Gastroesophageal sphincter (tissue), 4 donors: ENCODE data around the gene DPRX. TPM values are rescaled to one million over a fixed set of nuclear protein-coding genes. Genes with fewer than 3 reads are reported as not detected.

ENCODE experiments used
- ATAC-seq: fragments of 150-250 bp; one replicate; pipeline ENCODE4 v1.9.1; 2016; ENCODE audit warnings: mild to moderate bottlenecking, moderate library complexity
- H3K27ac ChIP-seq, 4 donors: fragments of 200-600 bp; sonication (generic) in 3 of 4; 1 replicate in 3 of 4; 2 replicates in 1 of 4; pipeline ENCODE4 v1.5.1; 2016 to 2019
- H3K27me3 ChIP-seq: fragments of 200-600 bp; sonication (generic); one replicate; pipeline ENCODE4 v1.5.1; 2019
- H3K36me3 ChIP-seq, 2 donors: fragments of 200-600 bp; sonication (generic); one replicate each; pipeline ENCODE4 v1.5.1; 2019; ENCODE audit warnings: control low read depth in 1 of 2
- H3K4me1 ChIP-seq, 3 donors: fragments of 200-600 bp; sonication (generic); 1 replicate in 2 of 3; 2 replicates in 1 of 3; pipeline ENCODE4 v1.5.1; 2016 to 2019; ENCODE audit warnings: control low read depth in 2 of 3
- H3K4me3 ChIP-seq, 2 donors: fragments of 200-600 bp; sonication (generic); one replicate each; pipeline ENCODE4 v1.5.1; 2019; ENCODE audit warnings: mild to moderate bottlenecking in 1 of 2, moderate library complexity in 1 of 2
- H3K9me3 ChIP-seq, 3 donors: fragments of 200-600 bp; sonication (generic); one replicate each; pipeline ENCODE4 v1.5.1; 2017 to 2019; ENCODE audit warnings: control low read depth in 2 of 3
- CTCF ChIP-seq, 4 experiments: fragments of 200-600 bp in 2 of 4; fragments of 450-650 bp in 2 of 4; sonication (generic) in 1 of 4; IDR thresholded peaks; one replicate each; pipeline ENCODE4 v1.5.1; 2017 to 2019; ENCODE audit warnings: antibody characterized with exemption in 4 of 4, mild to moderate bottlenecking in 2 of 4, moderate library complexity in 2 of 4
- EP300 ChIP-seq: sonication (generic); formaldehyde crosslinking; IDR thresholded peaks from one replicate; pipeline ENCODE4 v1.6.1; 2017; ENCODE audit warnings: antibody characterized with exemption, mild to moderate bottlenecking
- POLR2A ChIP-seq, 2 donors: fragments of 450-650 bp; IDR thresholded peaks; one replicate each; pipeline ENCODE4 v1.6.1; 2017; ENCODE audit warnings: antibody characterized with exemption in 2 of 2, mild to moderate bottlenecking in 2 of 2, moderate library complexity in 1 of 2
- POLR2AphosphoS5 ChIP-seq: sonication (generic); formaldehyde crosslinking; IDR thresholded peaks from one replicate; pipeline ENCODE4 v1.6.1; 2017; ENCODE audit warnings: antibody characterized with exemption
- WGBS, 2 donors: methylation state at CpG; one replicate each; pipeline ENCODE4 v1.1.5; 2018; ENCODE audit warnings: low coverage in 1 of 2; 5-methylcytosine and 5-hydroxymethylcytosine counted together
- total RNA-seq, 4 donors: library from RNA; depleted of rRNA; stranded (reverse); fragments of >200 nt; gene quantifications; one replicate each; pipeline ENCODE4 v1.1.0, GENCODE V29; 2016

Gene DPRX
- total RNA-seq, 4 donors from 2014 or later: not detected

- Histone ChIP-seq H3K27me3 (peaks cover 14% of the 10 kb centered on the region), H3K4me3 (no peak overlapping the region), H3K27ac (no peak overlapping the region), H3K36me3 (no peaks in the 10 kb centered on the region), H3K4me1 (no peaks in the 10 kb centered on the region), H3K9me3 (peaks cover 0 to 12% (median 0%) of the 10 kb centered on the region in 3 donors)
- WGBS, 2 donors: 83 to 86% methylated on average over 2 to 6 of the region's 6 CpGs
- no peak for ATAC-seq
- TF ChIP-seq CTCF (IDR thresholded peaks at IDR 0.05): no peak
- TF ChIP-seq POLR2A (IDR thresholded peaks at IDR 0.05): no peak
- TF ChIP-seq EP300: no peak
- TF ChIP-seq POLR2AphosphoS5: no peak
These were observed 20.7 kb downstream of the DPRX start for GRCh38 chr19:53652476-53652875.

DNA sequence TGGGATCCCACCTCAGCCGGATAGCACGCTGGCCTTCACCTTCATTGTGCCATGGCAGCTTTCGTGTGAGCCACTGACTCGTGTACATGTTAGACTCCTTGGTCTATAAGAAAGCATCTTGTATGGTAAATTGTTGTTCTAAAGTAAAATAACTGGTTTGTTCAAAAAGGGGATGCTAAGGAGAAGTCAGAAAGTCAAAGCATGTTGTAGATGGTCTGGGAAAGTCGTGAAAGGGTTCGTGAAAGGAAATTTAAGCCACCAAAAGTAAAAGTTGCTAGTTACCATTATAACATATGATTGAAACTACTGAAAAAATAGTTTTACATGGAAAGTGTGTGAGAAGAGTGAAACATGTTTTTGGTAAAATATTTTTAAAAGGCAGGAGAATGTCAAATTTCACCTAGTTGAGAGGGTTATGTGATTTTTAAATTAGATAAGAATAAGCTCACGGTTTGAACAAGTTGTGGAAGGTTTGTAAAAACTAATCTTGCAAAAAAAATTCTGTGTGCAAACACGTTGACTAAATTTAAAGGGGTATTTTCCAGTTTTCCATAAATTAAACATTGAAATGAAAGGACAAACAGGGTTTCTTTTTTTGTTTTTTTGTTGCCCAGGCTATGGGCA is 23.4 kb downstream of the DPRX start:
- Histone ChIP-seq H3K4me1 (no peaks in the 10 kb centered on the region), H3K9me3 (no peaks in the 10 kb centered on the region), H3K4me3 (no peak overlapping the region), H3K36me3 (no peaks in the 10 kb centered on the region), H3K27me3 (peaks cover 16% of the 10 kb centered on the region), H3K27ac (no peak overlapping the region)
- 63 to 81% methylated on average over 2 to 4 of the region's 8 CpGs for WGBS, 2 donors
- TF ChIP-seq EP300: no peak
- ATAC-seq: no peak

DNA sequence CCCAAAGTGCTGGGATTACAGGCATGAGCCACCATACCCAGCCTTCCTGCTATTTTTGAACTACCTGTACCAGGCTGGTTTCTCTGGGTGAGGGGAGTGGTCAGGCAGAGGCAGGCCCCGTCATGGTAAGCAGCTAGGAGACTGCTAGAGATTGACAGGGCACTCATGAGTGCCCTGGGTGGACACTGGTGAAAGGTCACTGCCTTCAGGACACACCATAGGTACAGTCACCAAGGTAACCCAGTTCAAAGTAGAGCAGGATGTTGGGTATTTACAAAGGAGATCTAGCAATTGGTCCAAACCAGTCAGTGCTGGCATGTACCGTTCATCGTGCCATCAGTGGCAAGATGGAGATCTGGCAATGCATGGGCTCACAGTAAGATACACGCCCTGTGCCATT is 25.5 kb downstream of the DPRX start:
- peaks cover 32% of the 10 kb centered on the region for H3K27me3 ChIP-seq
- ATAC-seq: no peak
- H3K4me1 ChIP-seq: no peaks in the 10 kb centered on the region
- TF ChIP-seq POLR2A (IDR thresholded peaks at IDR 0.05) (no peak), CTCF (IDR thresholded peaks at IDR 0.05) (no peak), POLR2AphosphoS5 (no peak), EP300 (no peak)
- H3K27ac ChIP-seq: no peak overlapping the region
- 56 to 92% methylated on average over 2 to 3 of the region's 4 CpGs for WGBS, 2 donors
- H3K4me3 ChIP-seq: no peak overlapping the region
- no peaks in the 10 kb centered on the region for H3K36me3 ChIP-seq
- H3K9me3 ChIP-seq: no peaks in the 10 kb centered on the region

GRCh38 chr19:53657778-53658177 is 26.0 kb downstream of the DPRX start:
- TF ChIP-seq POLR2A (IDR thresholded peaks at IDR 0.05) (no peak), CTCF (IDR thresholded peaks at IDR 0.05) (no peak), EP300 (no peak), POLR2AphosphoS5 (no peak)
- 60% methylated on average over 7 of the region's 7 CpGs; no CpG with 5 or more reads in 1 of the 2 donors for WGBS, 2 donors
- no peaks in the 10 kb centered on the region for H3K36me3 ChIP-seq
- H3K4me1 ChIP-seq: no peaks in the 10 kb centered on the region
- peaks cover 37% of the 10 kb centered on the region for H3K27me3 ChIP-seq
- H3K27ac ChIP-seq: no peak overlapping the region
- no peaks in the 10 kb centered on the region for H3K9me3 ChIP-seq
- H3K4me3 ChIP-seq: no peak overlapping the region
- ATAC-seq: no peak

- Histone ChIP-seq H3K27ac (no peak overlapping the region), H3K27me3 (peaks cover 39% of the 10 kb centered on the region), H3K36me3 (no peaks in the 10 kb centered on the region), H3K4me1 (no peaks in the 10 kb centered on the region), H3K4me3 (no peak overlapping the region), H3K9me3 (no peaks in the 10 kb centered on the region)
- TF ChIP-seq CTCF (IDR thresholded peaks at IDR 0.05): peak in 1 of 4 experiments; percentile 35
- TF ChIP-seq EP300: no peak
- WGBS, 2 donors: 15 to 19% methylated on average over 5 to 6 of the region's 6 CpGs
- no peak for ATAC-seq
These were observed 27.5 kb downstream of the DPRX start for GRCh38 chr19:53659292-53659691.
